ENCODE results near the gene C6orf47. TPM values are rescaled to one million over a fixed set of nuclear protein-coding genes. Genes with fewer than 3 reads are reported as not detected.
A peak's percentile ranks its signal among the peaks of the same experiment; 100 is the strongest.

C6orf47 gene
- total RNA-seq, 1 donor from 2014 or later: 23.6 TPM

DNA sequence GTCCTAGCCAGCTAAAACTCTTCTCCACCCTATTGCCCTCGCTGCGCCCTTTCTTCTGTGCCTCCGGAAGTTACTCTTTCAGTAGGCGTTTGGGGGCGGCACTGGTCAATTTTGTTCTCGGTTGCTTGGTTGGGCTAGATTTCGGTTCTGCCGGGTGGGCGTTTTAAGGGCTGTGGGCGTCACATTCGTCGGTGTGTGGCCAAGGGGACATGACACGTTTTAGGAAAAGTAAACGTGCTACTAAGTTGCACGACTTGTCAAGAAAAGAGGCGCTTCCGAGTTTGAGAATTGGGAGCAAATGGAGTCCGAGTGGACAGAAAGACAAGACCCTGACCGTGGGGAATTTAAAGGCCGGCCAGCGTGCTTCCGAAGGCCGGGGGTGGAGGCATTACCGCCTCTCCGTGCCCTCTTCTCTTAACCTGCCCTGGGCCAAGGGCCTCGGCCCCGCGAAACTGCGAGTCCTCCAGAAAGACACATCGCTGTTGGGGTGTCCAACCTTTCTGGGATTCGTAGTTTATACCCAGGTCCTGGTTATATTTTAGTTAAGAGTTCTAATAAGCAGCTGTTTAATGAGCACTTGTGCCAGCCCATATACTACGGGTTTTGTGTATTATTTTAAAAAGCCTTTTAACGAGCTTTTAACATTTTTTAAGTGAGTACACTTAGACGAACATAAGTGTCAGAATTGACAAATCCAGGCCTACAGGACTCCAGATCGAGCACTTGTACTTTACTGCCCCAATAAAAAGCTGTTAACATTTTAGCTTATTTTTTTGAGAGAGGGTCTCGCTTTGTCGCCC, 7.5 kb downstream of the C6orf47 start:
- Mint-ChIP-seq H3K4me1 (ENCODE audit: low read depth) (peaks cover 47% of the 10 kb centered on the region), H3K4me3 (ENCODE audit: low read depth) (peak overlapping the region; percentile 94), H3K9me3 (ENCODE audit: low read depth) (no peaks in the 10 kb centered on the region), H3K36me3 (ENCODE audit: insufficient read depth) (peaks cover 13% of the 10 kb centered on the region), H3K27me3 (no peaks in the 10 kb centered on the region), H3K27ac (peak overlapping the region; percentile 100)
- no peak for DNase-seq (ENCODE audit: low spot score, unreplicated experiment)
- TF ChIP-seq, protein P1, sequence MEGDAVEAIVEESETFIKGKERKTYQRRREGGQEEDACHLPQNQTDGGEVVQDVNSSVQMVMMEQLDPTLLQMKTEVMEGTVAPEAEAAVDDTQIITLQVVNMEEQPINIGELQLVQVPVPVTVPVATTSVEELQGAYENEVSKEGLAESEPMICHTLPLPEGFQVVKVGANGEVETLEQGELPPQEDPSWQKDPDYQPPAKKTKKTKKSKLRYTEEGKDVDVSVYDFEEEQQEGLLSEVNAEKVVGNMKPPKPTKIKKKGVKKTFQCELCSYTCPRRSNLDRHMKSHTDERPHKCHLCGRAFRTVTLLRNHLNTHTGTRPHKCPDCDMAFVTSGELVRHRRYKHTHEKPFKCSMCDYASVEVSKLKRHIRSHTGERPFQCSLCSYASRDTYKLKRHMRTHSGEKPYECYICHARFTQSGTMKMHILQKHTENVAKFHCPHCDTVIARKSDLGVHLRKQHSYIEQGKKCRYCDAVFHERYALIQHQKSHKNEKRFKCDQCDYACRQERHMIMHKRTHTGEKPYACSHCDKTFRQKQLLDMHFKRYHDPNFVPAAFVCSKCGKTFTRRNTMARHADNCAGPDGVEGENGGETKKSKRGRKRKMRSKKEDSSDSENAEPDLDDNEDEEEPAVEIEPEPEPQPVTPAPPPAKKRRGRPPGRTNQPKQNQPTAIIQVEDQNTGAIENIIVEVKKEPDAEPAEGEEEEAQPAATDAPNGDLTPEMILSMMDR (IDR thresholded peaks at IDR 0.05; ENCODE audit: unreplicated experiment): no peak

DNA sequence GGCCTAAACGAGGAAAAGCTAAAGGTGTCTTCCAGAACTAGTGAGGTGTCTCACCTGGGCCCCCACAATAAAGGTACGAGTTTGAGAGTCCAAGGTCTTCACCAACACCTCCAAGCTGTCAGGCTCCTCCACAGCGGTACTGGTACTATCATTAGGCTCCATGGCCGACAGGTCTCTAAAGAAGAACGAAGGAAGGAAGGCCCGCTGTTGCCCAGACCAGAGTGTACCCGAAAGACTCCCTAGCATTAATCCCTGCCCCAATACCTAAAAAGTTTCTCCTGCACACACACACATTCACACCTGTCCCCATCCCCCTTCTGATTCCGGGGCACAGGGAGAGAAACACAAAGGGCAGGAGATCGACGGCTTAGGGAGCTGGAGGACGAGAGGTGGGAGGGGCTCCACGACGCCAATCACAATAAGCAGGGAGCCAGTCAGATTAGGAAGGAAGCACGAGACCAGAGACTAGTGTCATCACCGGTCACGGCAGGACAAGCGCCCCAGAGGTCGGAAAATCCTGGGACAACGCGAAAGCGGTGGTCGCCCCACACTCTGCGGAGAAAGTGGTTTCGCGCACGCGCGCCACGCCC, 8.9 kb downstream of the C6orf47 start:
- no peaks in the 10 kb centered on the region for H3K9me3 Mint-ChIP-seq (ENCODE audit: low read depth)
- TF ChIP-seq, protein P1 (IDR thresholded peaks at IDR 0.05; ENCODE audit: unreplicated experiment): no peak
- H3K27me3 Mint-ChIP-seq: no peaks in the 10 kb centered on the region
- no peak for DNase-seq (ENCODE audit: low spot score, unreplicated experiment)
- peak overlapping the region; percentile 100 for H3K27ac Mint-ChIP-seq
- H3K36me3 Mint-ChIP-seq (ENCODE audit: insufficient read depth): peaks cover 20% of the 10 kb centered on the region
- peaks cover 38% of the 10 kb centered on the region for H3K4me1 Mint-ChIP-seq (ENCODE audit: low read depth)
- peak overlapping the region; percentile 94 for H3K4me3 Mint-ChIP-seq (ENCODE audit: low read depth)

DNA sequence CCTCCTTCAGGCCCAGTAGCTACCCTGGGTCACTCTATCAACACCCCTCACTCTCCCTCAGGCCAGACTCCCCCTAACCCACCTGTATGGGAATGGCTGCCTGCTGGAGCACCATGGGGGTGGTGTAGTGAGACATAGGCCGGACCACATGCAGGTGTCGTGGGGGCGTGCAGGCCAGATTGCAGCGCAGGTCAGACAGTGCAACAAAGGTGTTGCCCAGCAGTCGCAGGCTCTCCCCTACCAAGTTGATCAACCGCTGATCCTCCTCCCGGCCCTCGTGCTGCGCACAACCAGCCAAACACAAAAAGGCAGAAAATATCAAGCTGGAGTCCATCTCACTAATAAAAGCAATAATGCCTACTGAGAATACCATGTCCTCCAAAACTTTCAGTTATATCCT, 15.3 kb downstream of the C6orf47 start:
- H3K4me1 Mint-ChIP-seq (ENCODE audit: low read depth): peaks cover 3% of the 10 kb centered on the region
- peaks cover 26% of the 10 kb centered on the region for H3K36me3 Mint-ChIP-seq (ENCODE audit: insufficient read depth)
- no peaks in the 10 kb centered on the region for H3K9me3 Mint-ChIP-seq (ENCODE audit: low read depth)

DNA sequence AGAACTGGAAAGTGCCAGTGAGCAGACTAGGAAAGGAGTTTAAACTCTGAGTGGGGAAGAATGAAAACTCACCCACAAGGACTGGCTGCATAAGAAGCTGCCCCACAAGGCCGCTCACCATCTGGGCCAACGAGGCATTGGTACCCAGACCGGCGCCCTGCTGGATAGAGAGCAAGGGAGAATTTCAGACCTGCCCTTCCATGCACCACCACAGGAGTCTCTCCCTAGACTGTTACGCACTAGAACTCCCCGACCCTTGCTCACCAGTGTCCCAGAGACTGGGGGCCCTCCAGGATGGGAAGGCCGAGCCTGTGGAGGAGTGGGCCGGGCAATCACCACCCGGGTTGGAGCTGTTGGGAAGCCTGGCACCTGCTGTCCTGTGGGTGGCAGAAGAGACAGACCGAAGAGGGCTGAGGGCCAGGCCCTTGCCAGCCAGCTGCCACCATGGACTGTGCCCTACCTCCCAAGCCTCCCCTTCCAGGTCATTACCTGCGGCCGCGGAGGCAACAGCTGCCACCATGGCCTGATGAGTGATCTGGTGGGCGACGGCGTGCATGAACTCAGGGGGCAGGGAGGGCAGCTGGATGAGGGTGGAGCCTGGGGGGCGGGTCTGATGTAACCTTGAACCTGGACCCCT, 16.6 kb downstream of the C6orf47 start:
- no peaks in the 10 kb centered on the region for H3K27me3 Mint-ChIP-seq
- peaks cover 21% of the 10 kb centered on the region for H3K36me3 Mint-ChIP-seq (ENCODE audit: insufficient read depth)
- H3K4me1 Mint-ChIP-seq (ENCODE audit: low read depth): no peaks in the 10 kb centered on the region
- TF ChIP-seq, protein P1 (IDR thresholded peaks at IDR 0.05; ENCODE audit: unreplicated experiment): no peak
- no peak for DNase-seq (ENCODE audit: low spot score, unreplicated experiment)
- no peak overlapping the region for H3K4me3 Mint-ChIP-seq (ENCODE audit: low read depth)
- no peak overlapping the region for H3K27ac Mint-ChIP-seq
- no peaks in the 10 kb centered on the region for H3K9me3 Mint-ChIP-seq (ENCODE audit: low read depth)

More for the DNA sequence above, 15.3 kb downstream of the C6orf47 start:
- no peaks in the 10 kb centered on the region for H3K27me3 Mint-ChIP-seq
- TF ChIP-seq, protein P1 (IDR thresholded peaks at IDR 0.05; ENCODE audit: unreplicated experiment): no peak
- H3K4me3 Mint-ChIP-seq (ENCODE audit: low read depth): no peak overlapping the region
- no peak overlapping the region for H3K27ac Mint-ChIP-seq
- no peak for DNase-seq (ENCODE audit: low spot score, unreplicated experiment)

DNA sequence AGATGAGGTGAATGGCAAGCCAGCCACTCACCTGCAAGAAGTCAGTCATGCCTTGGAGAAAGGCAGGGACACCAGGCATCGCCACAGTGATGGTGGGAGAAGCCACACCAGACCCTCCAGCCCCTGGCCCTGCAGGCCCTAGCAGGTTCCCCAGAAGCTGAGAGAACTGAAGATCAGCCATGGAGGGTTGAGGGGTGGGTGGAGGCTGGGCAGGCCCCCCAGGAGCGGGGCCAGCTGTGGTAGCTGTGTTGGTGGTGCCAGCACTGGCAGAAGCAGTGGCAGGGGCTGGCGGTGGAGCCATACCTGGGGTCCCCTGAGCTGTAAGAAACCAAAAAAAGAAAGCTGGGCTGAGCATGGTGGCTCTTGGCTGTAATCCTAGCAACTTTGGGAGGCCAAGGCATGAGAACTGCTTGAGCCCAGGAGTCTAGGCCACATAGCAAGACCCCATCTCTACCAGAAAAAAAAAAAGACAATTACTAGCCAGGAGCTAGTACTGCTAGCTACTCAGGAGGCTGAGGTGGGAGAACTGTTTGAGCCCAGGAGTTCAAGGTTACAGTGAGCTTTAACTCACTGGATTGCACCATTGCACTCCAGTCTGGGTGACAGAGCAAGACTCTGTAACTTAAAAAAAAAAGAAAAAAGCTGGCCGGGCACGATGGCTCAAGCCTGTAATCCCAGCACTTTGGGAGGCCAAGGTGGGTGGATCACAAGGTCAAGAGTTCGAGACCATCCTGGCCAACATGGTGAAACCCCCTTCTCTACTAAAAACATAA, 17.6 kb downstream of the C6orf47 start:
- no peaks in the 10 kb centered on the region for H3K27me3 Mint-ChIP-seq
- H3K4me3 Mint-ChIP-seq (ENCODE audit: low read depth): no peak overlapping the region
- H3K4me1 Mint-ChIP-seq (ENCODE audit: low read depth): no peaks in the 10 kb centered on the region
- TF ChIP-seq, protein P1 (IDR thresholded peaks at IDR 0.05; ENCODE audit: unreplicated experiment): no peak
- H3K9me3 Mint-ChIP-seq (ENCODE audit: low read depth): no peaks in the 10 kb centered on the region
- no peak overlapping the region for H3K27ac Mint-ChIP-seq
- DNase-seq (ENCODE audit: low spot score, unreplicated experiment): no peak
- H3K36me3 Mint-ChIP-seq (ENCODE audit: insufficient read depth): peaks cover 18% of the 10 kb centered on the region

Data from progenitor cell of endocrine pancreas (in vitro differentiated cells).